NCI-H1092 (cell line): Measurements from ENCODE around the gene NRG3.
A peak's percentile ranks its signal among the peaks of the same experiment; 100 is the strongest.

Experiments used
- DNase-seq: peaks from one replicate; lab custom pipeline; 2025; lab: John Stamatoyannopoulos, UW

Gene NRG3

DNA sequence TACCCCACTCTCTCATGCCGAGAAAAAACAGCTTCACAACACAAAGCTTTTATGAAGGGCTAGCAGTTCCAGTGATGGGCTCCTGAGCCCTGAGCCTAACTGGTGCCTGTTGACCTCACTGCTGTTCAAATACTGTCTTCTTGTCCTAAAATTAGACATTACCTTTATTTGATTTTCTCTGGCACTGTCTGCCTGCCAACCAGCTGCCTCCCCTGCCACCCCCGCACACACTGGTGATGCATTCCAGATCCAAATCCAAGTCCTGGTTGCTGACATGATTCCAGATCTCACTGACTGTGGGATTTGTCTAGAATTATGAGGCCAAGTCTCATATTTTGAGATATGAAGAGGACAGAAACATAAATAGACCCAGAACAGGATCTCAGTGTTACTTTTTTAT is 816.2 kb downstream of the NRG3 start:
- no peak for DNase-seq

- DNase-seq, result no peak
Observed at GRCh38 chr10:82692458-82692857, 817.5 kb downstream of the NRG3 start.

DNA sequence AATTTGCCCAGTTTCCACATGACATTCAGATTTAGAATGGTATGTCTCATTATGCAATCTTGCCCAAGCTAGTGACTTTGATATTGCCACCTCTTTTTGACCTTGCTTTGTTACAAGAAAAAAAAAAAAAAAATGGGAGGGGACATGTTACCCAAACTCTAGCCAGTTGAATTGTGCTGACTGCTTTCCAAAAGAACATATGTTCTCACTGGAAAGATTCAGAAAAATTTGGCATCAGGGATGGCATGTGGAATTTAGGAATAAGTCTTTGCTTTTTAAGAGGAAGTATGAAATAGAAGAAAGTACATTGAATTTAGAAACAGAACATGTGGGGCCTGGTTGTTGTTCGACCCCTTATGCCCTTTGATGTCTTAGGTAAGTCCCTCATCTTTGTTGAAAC is 846.8 kb downstream of the NRG3 start:
- no peak for DNase-seq

DNA sequence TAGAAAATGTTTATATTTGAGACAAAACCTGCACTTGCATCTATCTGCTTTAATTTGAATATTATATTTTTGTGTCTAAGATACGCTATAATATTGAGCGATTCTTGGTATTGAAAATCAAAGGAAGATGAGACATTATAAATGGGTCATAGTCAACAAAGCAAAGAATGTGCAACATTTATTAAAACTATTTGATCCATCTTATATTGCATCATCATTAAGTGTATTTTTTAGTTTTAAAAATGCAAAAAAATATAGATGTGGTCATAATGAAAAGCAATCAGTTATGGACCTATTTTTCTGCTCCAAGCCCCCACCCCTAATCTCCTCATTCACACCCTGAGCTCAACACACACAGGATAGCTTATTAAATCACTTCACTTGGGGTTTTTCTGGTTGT is 847.3 kb downstream of the NRG3 start:
- DNase-seq, result no peak

GRCh38 chr10:82736305-82736704 is 861.3 kb downstream of the NRG3 start:
- DNase-seq, result no peak

- DNase-seq, result peak; percentile 6
Observed at GRCh38 chr10:82737549-82737948, 862.6 kb downstream of the NRG3 start.

GRCh38 chr10:82738592-82738991 is 863.6 kb downstream of the NRG3 start:
- no peak for DNase-seq

DNA sequence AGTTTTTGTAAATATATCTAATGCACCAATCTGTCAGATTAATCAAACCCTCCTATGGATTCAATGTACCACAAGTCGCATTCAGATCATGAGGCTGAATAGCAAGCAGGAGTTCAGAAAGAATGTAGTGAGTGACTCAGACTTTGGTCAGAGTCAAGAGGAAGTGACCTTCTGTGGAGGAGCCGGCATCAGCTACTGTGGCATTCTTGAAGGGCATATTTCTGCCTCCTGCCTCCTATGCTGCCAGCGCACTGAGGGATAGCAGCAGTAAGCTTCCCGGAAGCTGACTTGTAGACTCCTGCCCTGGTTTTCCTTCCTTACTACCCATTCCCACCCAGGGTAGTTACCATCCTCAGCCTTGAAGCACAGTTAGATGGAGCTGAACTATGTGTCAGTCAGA is 867.5 kb downstream of the NRG3 start:
- no peak for DNase-seq

DNA sequence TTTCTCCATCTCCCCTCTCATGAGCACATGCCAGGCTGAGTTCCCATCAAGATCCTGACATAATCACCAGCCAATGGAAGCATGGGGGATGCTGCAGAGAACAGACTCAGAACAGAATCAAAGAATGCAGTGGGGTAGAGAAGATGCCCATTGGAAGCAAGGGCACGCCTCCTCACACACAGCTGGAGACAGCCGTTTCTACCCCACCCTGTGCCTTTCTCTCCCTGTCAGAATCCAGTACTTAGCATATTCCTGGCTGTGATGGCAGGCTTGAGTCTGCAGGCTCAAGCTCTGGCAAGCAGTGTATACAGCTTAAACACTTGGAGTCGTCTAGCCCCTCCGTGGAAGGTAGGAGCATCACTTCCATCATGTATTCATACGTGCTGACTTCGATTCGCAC is 867.9 kb downstream of the NRG3 start:
- no peak for DNase-seq

GRCh38 chr10:82750538-82750937 is 875.5 kb downstream of the NRG3 start:
- DNase-seq, result no peak

DNA sequence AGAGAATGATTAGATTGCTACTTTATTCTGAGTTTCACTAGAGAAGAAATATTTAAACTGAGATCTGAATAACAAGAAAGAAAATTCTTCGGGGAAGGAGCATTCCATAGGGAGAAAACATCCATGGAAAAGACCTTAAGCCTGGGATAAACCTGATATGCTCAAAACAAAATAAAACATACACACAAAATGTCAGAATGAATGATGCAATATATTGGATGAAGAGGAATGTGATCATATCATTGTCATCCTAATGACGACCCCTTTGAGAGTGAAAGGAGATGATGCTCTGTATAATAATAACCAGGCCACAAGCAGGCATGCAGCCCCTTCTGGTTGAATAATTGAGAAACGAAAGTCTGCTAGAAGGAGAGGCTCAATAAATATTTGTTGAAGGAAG is 882.4 kb downstream of the NRG3 start:
- DNase-seq, result no peak

DNA sequence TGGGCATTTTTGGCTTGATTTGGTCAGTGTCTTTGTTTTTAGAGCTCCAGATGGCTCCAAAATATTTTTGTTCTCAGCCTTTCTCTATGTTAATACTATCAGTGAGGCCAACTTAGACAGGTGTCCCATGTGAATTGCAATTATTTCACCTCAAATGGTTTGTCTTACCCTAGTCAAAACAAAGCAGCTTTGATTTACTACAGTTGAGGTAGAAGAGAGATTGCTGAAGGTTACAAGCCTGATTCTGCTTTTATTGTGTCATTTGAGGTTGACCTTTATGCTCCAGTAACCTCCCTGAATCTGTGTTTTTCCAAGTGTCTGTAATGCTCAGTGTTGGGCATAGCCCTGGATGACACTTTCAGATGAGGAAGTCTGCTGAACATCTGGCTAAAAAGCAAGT is 882.9 kb downstream of the NRG3 start:
- DNase-seq, result no peak

DNA sequence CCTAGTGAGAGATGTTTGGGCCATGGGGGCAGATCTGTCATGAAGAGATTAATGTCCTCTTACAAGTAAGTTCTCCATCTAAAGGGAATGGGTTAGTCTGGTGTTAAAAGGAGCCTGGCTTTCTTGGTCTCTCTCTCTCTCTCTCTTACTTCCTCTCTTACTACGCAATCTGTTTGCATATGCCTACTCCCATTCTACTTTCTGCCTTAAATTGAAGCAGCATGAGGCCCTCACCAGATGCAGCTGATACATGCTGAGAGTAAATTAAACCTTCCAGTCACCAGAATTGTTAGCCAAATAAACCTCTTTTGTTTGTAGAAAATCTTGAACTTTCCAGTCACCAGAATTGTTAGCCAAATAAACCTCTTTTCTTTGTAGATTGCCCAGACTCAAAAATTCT is 884.1 kb downstream of the NRG3 start:
- no peak for DNase-seq

- DNase-seq, result no peak
Observed at GRCh38 chr10:82762641-82763040, 887.6 kb downstream of the NRG3 start.

DNA sequence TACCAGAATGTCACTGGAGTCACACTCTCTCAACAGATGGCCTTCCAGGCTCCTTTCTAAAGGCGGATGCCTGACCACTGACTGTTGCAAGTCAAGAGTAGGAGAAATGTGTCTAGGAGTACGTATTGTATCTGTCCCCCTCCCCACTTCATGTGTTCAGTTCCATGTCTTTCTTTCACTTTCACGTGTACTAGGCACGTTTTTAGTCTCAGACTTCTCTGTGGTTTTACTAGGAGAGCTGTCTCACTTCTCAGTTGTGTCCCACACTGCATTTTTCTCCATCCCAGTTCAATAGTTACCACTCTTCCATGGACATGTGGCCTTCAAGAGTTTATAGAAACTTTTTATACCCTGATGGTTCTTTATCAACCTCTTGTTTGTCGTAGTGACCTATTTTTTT is 893.0 kb downstream of the NRG3 start:
- DNase-seq, result no peak

DNA sequence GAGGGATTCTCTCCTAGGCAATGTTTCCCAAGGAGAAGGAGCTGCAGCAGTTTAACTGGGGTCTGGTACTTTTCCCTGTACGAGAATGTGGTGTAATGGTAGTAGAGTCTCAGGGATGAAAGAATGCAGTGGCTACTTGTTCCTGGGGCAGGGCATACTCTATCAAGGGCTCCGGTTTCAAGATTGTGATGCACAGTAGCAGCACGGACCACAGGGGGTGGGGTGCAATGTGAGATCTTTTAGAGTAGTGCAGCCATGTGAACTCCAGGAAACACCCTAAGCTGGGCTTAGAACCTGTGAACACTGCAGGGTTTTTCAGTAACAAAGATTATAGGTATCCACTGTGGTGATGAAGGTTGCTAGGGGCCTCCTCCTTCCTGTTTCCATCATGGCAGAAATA is 903.9 kb downstream of the NRG3 start:
- DNase-seq, result no peak

DNA sequence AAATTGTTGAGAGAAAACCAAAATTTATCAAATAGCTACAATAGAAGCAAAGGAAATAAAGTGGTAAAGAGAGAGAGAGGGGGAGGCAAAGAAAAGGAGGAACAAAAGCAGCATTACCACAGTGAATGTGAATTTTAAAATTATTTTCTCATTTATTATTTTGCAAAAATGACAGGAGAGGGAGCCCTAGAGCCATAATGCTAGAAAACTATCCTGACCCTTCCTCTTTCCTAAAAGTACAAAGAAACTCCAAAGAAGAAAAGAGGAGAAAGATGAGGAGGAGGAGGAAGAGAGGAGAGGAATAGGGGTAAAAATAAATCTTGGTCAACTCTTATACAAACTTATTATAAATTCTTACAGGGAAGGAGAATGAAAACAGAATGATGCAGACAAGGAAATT is 921.5 kb downstream of the NRG3 start:
- no peak for DNase-seq

DNA sequence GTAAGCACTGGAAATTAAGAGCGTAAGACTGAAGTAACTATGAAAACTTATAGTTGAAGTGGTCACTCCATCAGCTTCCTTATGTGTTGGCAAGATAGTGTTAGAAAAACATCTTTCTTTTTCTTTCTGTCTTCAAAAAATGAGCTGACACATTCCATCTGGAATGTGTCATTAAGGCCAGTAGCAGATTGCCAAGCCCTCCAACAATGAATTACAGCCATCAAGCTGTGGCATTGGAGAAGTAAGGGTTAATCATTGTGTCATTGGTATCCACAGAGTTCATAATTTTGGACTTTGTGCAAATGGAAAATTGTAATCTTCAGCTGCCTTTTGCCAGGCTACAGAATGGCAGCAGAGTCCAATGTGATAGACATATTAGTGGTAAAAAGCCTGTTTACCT is 926.3 kb downstream of the NRG3 start:
- DNase-seq, result no peak

DNA sequence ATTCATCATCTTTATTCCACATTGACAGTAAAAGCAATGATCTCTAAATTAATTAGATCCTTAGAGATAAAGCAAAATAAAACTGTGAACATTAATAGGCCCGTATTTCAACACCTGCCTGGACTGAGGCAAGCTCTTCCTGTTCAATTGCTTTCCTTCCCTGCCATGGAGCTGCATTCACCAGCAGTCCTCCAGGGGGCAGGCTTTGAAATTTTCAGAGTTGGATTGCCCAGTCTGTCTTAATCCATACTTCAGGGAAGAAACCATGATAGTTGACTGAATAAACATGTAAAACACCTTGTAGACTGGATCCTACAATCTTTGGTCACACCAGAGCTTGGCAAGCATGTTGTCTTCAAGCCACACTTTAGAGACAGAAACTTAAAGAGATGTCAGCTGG is 936.6 kb downstream of the NRG3 start:
- DNase-seq, result no peak

DNA sequence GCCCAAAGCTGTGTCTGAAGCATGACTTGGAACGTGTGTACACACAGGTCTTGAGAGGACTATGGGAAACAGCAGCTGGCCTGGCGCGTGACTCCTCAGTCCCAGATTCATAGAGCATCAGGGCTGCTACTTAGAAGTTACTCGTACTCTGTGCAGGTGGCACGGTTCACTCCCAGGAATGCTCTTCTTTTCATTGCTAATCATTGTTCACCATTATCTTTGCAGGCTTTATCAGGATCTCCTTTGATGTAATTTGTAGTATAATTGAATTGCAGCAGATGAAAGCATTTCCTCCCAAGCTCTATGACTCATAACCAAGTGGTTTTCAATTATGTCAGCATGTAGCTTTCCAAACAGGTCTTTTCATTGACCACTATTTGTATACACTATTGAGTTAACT is 938.9 kb downstream of the NRG3 start:
- no peak for DNase-seq

GRCh38 chr10:82814635-82815034 is 939.6 kb downstream of the NRG3 start:
- DNase-seq, result no peak

- DNase-seq, result no peak
Observed at GRCh38 chr10:82815680-82816079, 940.7 kb downstream of the NRG3 start.

GRCh38 chr10:82817676-82818422 is 942.9 kb downstream of the NRG3 start:
- DNase-seq, result no peak

- DNase-seq, result no peak
Observed at GRCh38 chr10:82821043-82821442, 946.0 kb downstream of the NRG3 start.

- DNase-seq, result no peak
Observed at GRCh38 chr10:82826132-82826531, 951.1 kb downstream of the NRG3 start.
